Measurements from ENCODE around the gene CRTC1.

DNA sequence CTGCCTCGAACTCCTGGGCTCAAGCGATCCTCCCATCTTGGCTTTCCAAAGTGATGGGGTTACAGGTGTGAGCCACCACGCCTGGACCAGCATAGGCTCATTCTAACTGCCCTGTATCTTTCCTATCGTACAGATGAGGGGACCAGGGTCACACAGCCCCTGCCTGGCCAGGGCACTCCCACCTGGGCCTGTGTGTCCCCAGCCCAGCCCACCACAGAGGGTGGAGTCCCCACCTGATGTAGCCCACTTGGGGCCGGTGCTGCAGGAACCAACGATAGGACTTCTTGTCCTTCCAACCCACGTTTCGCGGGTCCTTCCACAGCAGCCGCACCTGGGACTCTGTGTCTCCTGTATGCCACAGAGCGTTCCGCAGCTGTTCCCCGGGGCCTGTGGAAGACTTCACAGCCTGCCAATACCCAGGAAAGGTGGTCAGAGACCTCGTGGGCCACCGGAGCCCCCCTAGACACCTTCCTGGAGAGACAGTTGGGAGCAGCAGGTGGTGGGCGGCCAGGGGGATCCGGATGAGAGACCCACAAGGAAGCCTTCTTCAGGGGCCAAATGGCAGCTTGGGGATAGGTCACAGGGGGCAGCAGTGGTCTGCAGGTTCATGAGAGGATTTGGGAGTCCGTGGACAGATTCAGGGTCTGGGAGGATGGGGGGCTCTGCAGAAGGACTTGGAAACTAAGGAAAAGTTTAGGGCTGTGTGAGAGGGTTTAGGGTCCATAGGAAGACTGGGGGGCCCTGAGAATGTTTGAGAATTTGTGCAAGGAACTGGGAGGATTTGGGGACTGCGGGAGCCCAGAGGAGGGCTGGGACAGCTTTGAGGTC lies 100.7 kb downstream of the CRTC1 start:
- TF ChIP-seq, protein P1, sequence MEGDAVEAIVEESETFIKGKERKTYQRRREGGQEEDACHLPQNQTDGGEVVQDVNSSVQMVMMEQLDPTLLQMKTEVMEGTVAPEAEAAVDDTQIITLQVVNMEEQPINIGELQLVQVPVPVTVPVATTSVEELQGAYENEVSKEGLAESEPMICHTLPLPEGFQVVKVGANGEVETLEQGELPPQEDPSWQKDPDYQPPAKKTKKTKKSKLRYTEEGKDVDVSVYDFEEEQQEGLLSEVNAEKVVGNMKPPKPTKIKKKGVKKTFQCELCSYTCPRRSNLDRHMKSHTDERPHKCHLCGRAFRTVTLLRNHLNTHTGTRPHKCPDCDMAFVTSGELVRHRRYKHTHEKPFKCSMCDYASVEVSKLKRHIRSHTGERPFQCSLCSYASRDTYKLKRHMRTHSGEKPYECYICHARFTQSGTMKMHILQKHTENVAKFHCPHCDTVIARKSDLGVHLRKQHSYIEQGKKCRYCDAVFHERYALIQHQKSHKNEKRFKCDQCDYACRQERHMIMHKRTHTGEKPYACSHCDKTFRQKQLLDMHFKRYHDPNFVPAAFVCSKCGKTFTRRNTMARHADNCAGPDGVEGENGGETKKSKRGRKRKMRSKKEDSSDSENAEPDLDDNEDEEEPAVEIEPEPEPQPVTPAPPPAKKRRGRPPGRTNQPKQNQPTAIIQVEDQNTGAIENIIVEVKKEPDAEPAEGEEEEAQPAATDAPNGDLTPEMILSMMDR (conservative IDR thresholded peaks at IDR 0.05; ENCODE audit: low read depth, low read length) = no peak
- no peak for TF ChIP-seq EZH2 (IDR thresholded peaks at IDR 0.05; ENCODE audit: borderline replicate concordance, low read depth, low read length, poor library complexity, severe bottlenecking)
